Keratinocyte (primary cell): ENCODE data around the gene TRAM2. TPM values are rescaled to one million over a fixed set of nuclear protein-coding genes. Genes with fewer than 3 reads are reported as not detected.

Source experiments
- DNase-seq: peaks from one replicate; pipeline ENCODE4 v3.0.0-alpha.2; 2011; ENCODE audit warnings: low read depth, missing footprints, low spot score
- FAIRE-seq: peaks from 2 replicates; lab custom pipeline; 2011; peaks lifted over from hg19 to GRCh38; lab: Jason Lieb, UNC
- H2AFZ ChIP-seq: 2 replicates; pipeline ENCODE4 v1.6.0; 2012; ENCODE audit warnings: low read length, control low read depth, inconsistent platforms; ENCODE audit not compliant: control insufficient read depth
- H3K27ac ChIP-seq: 2 replicates; pipeline ENCODE4 v1.5.1; 2011; ENCODE audit warnings: low read length; ENCODE audit not compliant: control insufficient read depth, insufficient read depth
- H3K27me3 ChIP-seq: 3 replicates; pipeline ENCODE4 v1.6.0; 2011; ENCODE audit warnings: low read length; ENCODE audit not compliant: control insufficient read depth, insufficient read depth; ENCODE audit errors: extremely low read depth
- H3K36me3 ChIP-seq, 2 experiments: 2 replicates in 1 of 2; 3 replicates in 1 of 2; pipeline ENCODE4 v1.5.1; 2011; ENCODE audit warnings: low read length in 2 of 2, mild to moderate bottlenecking in 1 of 2; ENCODE audit not compliant: control insufficient read depth in 2 of 2, insufficient read depth in 2 of 2; ENCODE audit errors: extremely low read depth in 1 of 2
- H3K4me1 ChIP-seq: 3 replicates; pipeline ENCODE4 v1.5.1; 2011; ENCODE audit warnings: low read length; ENCODE audit not compliant: control insufficient read depth, insufficient read depth; ENCODE audit errors: extremely low read depth
- H3K4me2 ChIP-seq: 3 replicates; pipeline ENCODE4 v1.6.0; 2011; ENCODE audit warnings: low read depth, low read length; ENCODE audit not compliant: control insufficient read depth, insufficient read depth; ENCODE audit errors: extremely low read depth
- H3K4me3 ChIP-seq, 3 experiments: fragments of 200-600 bp in 1 of 3; sonication (generic) in 1 of 3; 2 replicates in 2 of 3; 3 replicates in 1 of 3; pipeline ENCODE4 v1.5.1; 2011 to 2016; ENCODE audit warnings: low read length in 3 of 3, mild to moderate bottlenecking in 3 of 3, control low read depth in 2 of 3, inconsistent platforms in 1 of 3, low read depth in 1 of 3, mixed read lengths in 1 of 3, mixed run types in 1 of 3, moderate library complexity in 1 of 3; ENCODE audit not compliant: control insufficient read depth in 2 of 3, insufficient read depth in 2 of 3; ENCODE audit errors: extremely low read depth in 1 of 3
- H3K79me2 ChIP-seq: 2 replicates; pipeline ENCODE4 v1.6.0; 2012; ENCODE audit warnings: low read length; ENCODE audit not compliant: control insufficient read depth, insufficient read depth
- H3K9ac ChIP-seq: 3 replicates; pipeline ENCODE4 v1.6.0; 2011; ENCODE audit warnings: low read length; ENCODE audit not compliant: control insufficient read depth, insufficient read depth; ENCODE audit errors: extremely low read depth
- H3K9me1 ChIP-seq: 3 replicates; pipeline ENCODE4 v1.6.0; 2011; ENCODE audit warnings: low read length; ENCODE audit not compliant: control insufficient read depth, insufficient read depth; ENCODE audit errors: extremely low read depth
- H3K9me3 ChIP-seq: 2 replicates; pipeline ENCODE4 v1.5.1; 2012; ENCODE audit warnings: low read depth, low read length; ENCODE audit not compliant: control insufficient read depth
- H4K20me1 ChIP-seq: 3 replicates; pipeline ENCODE4 v1.6.0; 2011; ENCODE audit warnings: low read length; ENCODE audit not compliant: control insufficient read depth, insufficient read depth; ENCODE audit errors: extremely low read depth
- CTCF ChIP-seq, 3 experiments: IDR thresholded peaks in 1 of 3; conservative IDR thresholded peaks in 1 of 3; optimal IDR thresholded peaks in 1 of 3; 2 replicates in 2 of 3; 3 replicates in 1 of 3; pipeline versions ENCODE3 to v1.5.1; 2011; ENCODE audit warnings: low read length in 3 of 3, mild to moderate bottlenecking in 3 of 3, moderate library complexity in 2 of 3, control low read depth in 1 of 3, inconsistent platforms in 1 of 3; ENCODE audit not compliant: insufficient read depth in 2 of 3; ENCODE audit errors: extremely low read depth in 1 of 3
- EZH2 ChIP-seq: IDR thresholded peaks from one replicate; pipeline ENCODE4 v1.6.1; 2012; ENCODE audit warnings: inconsistent platforms, mild to moderate bottlenecking, low read length, moderate library complexity
- dilution Hi-C: fragments of 300-500 bp; cut with MboI; formaldehyde crosslinking; loops from one replicate; pipeline ENCODE4 v1.7.0; 2020; ENCODE audit warnings: low sequenced_read_pairs; ENCODE audit not compliant: extremely low pct_ligation_motif_present
- polyA plus RNA-seq, 5 experiments: library from polyadenylated mRNA; depleted of rRNA in 3 of 5; stranded (reverse) in 3 of 5; stranded (forward) in 1 of 5; unstranded in 1 of 5; fragments of >200 nt; gene quantifications; 1 replicate in 1 of 5; 2 replicates in 3 of 5; 3 replicates in 1 of 5; pipeline versions ENCODE4 v1.2.1 to v1.2.3, GENCODE V29; 2011 to 2012; ENCODE audit warnings: missing spikeins in 2 of 5, low read depth in 1 of 5, low replicate concordance in 1 of 5

The TRAM2 gene
- polyA plus RNA-seq, 1 donor (not counting 4 experiments of a cell fraction or from before 2014, with no cell fraction given), result 9.2 TPM

GRCh38 chr6:52570291-52570700, 6.6 kb downstream of the TRAM2 start:
- Histone ChIP-seq H3K27me3 (no peaks in the 10 kb centered on the region), H3K4me1 (peaks cover 23% of the 10 kb centered on the region), H3K4me3 (no peak overlapping the region), H3K9ac (no peak overlapping the region), H3K79me2 (peaks cover 77% of the 10 kb centered on the region), H3K4me2 (no peak overlapping the region), H4K20me1 (peaks cover 3% of the 10 kb centered on the region), H3K27ac (no peak overlapping the region), H2AFZ (no peak overlapping the region), H3K9me1 (no peaks in the 10 kb centered on the region), H3K36me3 (no peaks in the 10 kb centered on the region), H3K9me3 (no peaks in the 10 kb centered on the region)
- FAIRE-seq (no peak), DNase-seq (no peak)
- dilution Hi-C loops, result no loop called here
- TF ChIP-seq EZH2, result no peak
- TF ChIP-seq CTCF (optimal IDR thresholded peaks at IDR 0.05 in 1 of 3, IDR thresholded peaks at IDR 0.05 in 1 of 3, conservative IDR thresholded peaks at IDR 0.05 in 1 of 3; ENCODE audit: extremely low read depth in 1 of 3, insufficient read depth in 2 of 3, low read length in 3 of 3), result no peak

GRCh38 chr6:52568320-52568719, 8.5 kb downstream of the TRAM2 start:
- H3K36me3 ChIP-seq, result no peaks in the 10 kb centered on the region
- H3K4me3 ChIP-seq, result no peak overlapping the region
- no peak for DNase-seq
- peaks cover 7% of the 10 kb centered on the region for H3K4me1 ChIP-seq
- H3K27ac ChIP-seq, result no peak overlapping the region
- no peak for FAIRE-seq
- no peak overlapping the region for H2AFZ ChIP-seq
- no peak overlapping the region for H3K9ac ChIP-seq
- peaks cover 3% of the 10 kb centered on the region for H4K20me1 ChIP-seq
- no peaks in the 10 kb centered on the region for H3K9me1 ChIP-seq
- H3K79me2 ChIP-seq, result peaks cover 71% of the 10 kb centered on the region
- no peak overlapping the region for H3K4me2 ChIP-seq
- H3K9me3 ChIP-seq, result no peaks in the 10 kb centered on the region
- TF ChIP-seq CTCF (optimal IDR thresholded peaks at IDR 0.05 in 1 of 3, IDR thresholded peaks at IDR 0.05 in 1 of 3, conservative IDR thresholded peaks at IDR 0.05 in 1 of 3; ENCODE audit: extremely low read depth in 1 of 3, insufficient read depth in 2 of 3, low read length in 3 of 3), result no peak
- TF ChIP-seq EZH2, result no peak
- dilution Hi-C loops, result no loop called here
- H3K27me3 ChIP-seq, result no peaks in the 10 kb centered on the region
